ENCODE data around the gene AMOTL1. TPM values are rescaled to one million over a fixed set of nuclear protein-coding genes. Genes with fewer than 3 reads are reported as not detected.
"Not testable (repeated sequence)": the region's sequence is repeated elsewhere in the genome, so short reads cannot be mapped to it uniquely, and the experiment has no call there.

Gene AMOTL1
- total RNA-seq, 3 donors from 2014 or later: 0.25 to 0.73 (median 0.69) TPM

- no peaks in the 10 kb centered on the region for H3K36me3 Mint-ChIP-seq (ENCODE audit: insufficient read depth)
- H3K4me3 Mint-ChIP-seq: no peak overlapping the region
- no peak for ATAC-seq
- no peak for DNase-seq
- H3K4me1 Mint-ChIP-seq (ENCODE audit: low read depth): no peaks in the 10 kb centered on the region
- no peaks in the 10 kb centered on the region for H3K9me3 Mint-ChIP-seq
- peaks cover 9% of the 10 kb centered on the region for H3K27me3 Mint-ChIP-seq (ENCODE audit: low read depth)
Measured at GRCh38 chr11:94790197-94790596, 22.0 kb downstream of the AMOTL1 start.

- Mint-ChIP-seq H3K4me3 (no peak overlapping the region), H3K27me3 (ENCODE audit: low read depth) (peaks cover 5% of the 10 kb centered on the region), H3K36me3 (ENCODE audit: insufficient read depth) (no peaks in the 10 kb centered on the region), H3K4me1 (ENCODE audit: low read depth) (no peaks in the 10 kb centered on the region), H3K9me3 (no peaks in the 10 kb centered on the region)
- DNase-seq: no peak
- no peak for ATAC-seq
Measured at GRCh38 chr11:94790661-94791180, 22.6 kb downstream of the AMOTL1 start.

DNA sequence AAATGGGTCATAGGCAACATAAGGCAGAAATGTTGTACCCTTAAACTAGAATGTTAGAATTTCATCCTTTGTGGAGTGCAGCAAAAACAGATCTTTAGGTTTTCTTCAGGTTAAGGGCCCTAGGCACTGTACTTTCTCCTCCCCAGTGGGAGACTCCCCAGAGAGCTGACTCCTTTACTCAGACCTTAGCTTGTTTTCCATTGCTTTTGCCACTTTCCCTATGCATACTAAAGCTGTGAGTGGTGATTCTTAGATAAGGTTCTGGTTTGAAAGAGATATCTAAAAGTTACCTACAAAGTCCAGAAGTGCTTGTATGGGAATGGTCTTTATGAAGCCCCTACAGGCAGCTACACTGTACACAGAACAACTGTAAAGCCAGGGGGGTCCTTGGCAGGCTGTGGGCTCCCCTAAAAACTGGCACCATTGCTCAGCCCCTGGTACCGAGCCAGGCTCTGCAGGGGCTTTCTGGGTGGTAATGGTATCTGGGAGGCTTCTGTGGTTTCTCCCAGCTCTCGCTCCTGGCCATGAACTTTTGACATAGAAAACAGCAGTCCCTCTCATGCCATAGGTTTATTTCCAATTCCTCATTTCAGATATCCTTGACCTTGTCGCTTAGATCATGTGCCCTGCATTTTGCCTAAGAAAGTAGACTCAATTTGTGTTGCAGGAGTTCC, 23.2 kb downstream of the AMOTL1 start:
- no peak for DNase-seq
- H3K4me3 Mint-ChIP-seq: no peak overlapping the region

DNA sequence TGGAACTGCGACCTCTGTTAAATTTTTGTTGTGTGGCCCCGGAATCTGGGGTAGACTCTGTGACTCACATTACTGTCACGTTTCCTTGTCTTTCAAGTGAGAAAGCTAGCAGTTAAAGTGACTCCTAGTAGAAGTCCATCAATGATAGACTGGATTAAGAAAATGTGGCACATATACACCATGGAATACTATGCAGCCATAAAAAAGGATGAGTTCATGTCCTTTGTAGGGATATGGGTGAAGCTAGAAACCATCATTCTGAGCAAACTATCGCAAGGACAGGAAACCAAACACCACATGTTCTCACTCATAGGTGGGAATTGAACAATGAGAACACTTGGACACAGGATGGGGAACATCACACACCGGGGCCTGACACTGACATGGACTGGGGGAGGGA, 23.8 kb downstream of the AMOTL1 start:
- ATAC-seq; DNase-seq; H3K9me3 Mint-ChIP-seq; H3K27me3 Mint-ChIP-seq (ENCODE audit: low read depth); H3K36me3 Mint-ChIP-seq (ENCODE audit: insufficient read depth); H3K4me3 Mint-ChIP-seq; H3K4me1 Mint-ChIP-seq (ENCODE audit: low read depth): not testable (repeated sequence)

More for the DNA sequence above, 23.2 kb downstream of the AMOTL1 start:
- Mint-ChIP-seq H3K9me3 (no peaks in the 10 kb centered on the region), H3K36me3 (ENCODE audit: insufficient read depth) (no peaks in the 10 kb centered on the region), H3K4me1 (ENCODE audit: low read depth) (no peaks in the 10 kb centered on the region), H3K27me3 (ENCODE audit: low read depth) (peaks cover 5% of the 10 kb centered on the region)
- no peak for ATAC-seq

DNA sequence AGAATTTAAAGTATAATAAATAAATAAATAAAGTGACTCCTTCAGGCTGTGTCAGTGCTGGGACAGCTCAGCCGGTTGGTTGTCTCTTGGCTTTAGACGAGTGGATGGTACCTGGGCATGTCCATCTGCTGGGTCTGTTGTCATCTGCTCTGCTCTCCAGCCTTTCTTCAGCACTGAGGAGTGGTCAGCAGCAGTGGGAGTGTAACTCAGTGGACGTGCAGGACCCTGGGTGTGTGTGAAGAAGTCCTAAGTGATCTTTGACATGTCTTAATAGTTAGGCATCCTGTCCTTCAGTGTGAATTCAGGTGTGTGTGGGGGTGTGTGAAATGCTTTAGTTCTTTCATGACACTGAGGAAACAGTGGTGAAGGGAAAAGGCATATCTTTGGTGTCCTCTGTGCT, 24.3 kb downstream of the AMOTL1 start:
- H3K36me3 Mint-ChIP-seq (ENCODE audit: insufficient read depth): no peaks in the 10 kb centered on the region

GRCh38 chr11:94793002-94793401, 24.8 kb downstream of the AMOTL1 start:
- H3K9me3 Mint-ChIP-seq: no peaks in the 10 kb centered on the region
- DNase-seq: no peak
- H3K36me3 Mint-ChIP-seq (ENCODE audit: insufficient read depth): no peaks in the 10 kb centered on the region
- no peak overlapping the region for H3K4me3 Mint-ChIP-seq
- peaks cover 5% of the 10 kb centered on the region for H3K27me3 Mint-ChIP-seq (ENCODE audit: low read depth)
- no peaks in the 10 kb centered on the region for H3K4me1 Mint-ChIP-seq (ENCODE audit: low read depth)
- ATAC-seq: no peak

More for the DNA sequence above, 24.3 kb downstream of the AMOTL1 start:
- no peak for DNase-seq
- Mint-ChIP-seq H3K9me3 (no peaks in the 10 kb centered on the region), H3K4me3 (no peak overlapping the region), H3K27me3 (ENCODE audit: low read depth) (peaks cover 5% of the 10 kb centered on the region), H3K4me1 (ENCODE audit: low read depth) (no peaks in the 10 kb centered on the region)
- no peak for ATAC-seq

- H3K9me3 Mint-ChIP-seq: no peaks in the 10 kb centered on the region
- ATAC-seq (no peak), DNase-seq (no peak)
- H3K36me3 Mint-ChIP-seq (ENCODE audit: insufficient read depth): no peaks in the 10 kb centered on the region
- peaks cover 3% of the 10 kb centered on the region for H3K27me3 Mint-ChIP-seq (ENCODE audit: low read depth)
- H3K4me3 Mint-ChIP-seq: no peak overlapping the region
- no peaks in the 10 kb centered on the region for H3K4me1 Mint-ChIP-seq (ENCODE audit: low read depth)
Measured at GRCh38 chr11:94793822-94794221, 25.7 kb downstream of the AMOTL1 start.

- ATAC-seq (no peak), DNase-seq (no peak)
- H3K4me1 Mint-ChIP-seq (ENCODE audit: low read depth): no peaks in the 10 kb centered on the region
- no peaks in the 10 kb centered on the region for H3K36me3 Mint-ChIP-seq (ENCODE audit: insufficient read depth)
- H3K9me3 Mint-ChIP-seq: no peaks in the 10 kb centered on the region
- no peak overlapping the region for H3K4me3 Mint-ChIP-seq
- H3K27me3 Mint-ChIP-seq (ENCODE audit: low read depth): peaks cover 3% of the 10 kb centered on the region
Measured at GRCh38 chr11:94794287-94795168, 26.4 kb downstream of the AMOTL1 start.

DNA sequence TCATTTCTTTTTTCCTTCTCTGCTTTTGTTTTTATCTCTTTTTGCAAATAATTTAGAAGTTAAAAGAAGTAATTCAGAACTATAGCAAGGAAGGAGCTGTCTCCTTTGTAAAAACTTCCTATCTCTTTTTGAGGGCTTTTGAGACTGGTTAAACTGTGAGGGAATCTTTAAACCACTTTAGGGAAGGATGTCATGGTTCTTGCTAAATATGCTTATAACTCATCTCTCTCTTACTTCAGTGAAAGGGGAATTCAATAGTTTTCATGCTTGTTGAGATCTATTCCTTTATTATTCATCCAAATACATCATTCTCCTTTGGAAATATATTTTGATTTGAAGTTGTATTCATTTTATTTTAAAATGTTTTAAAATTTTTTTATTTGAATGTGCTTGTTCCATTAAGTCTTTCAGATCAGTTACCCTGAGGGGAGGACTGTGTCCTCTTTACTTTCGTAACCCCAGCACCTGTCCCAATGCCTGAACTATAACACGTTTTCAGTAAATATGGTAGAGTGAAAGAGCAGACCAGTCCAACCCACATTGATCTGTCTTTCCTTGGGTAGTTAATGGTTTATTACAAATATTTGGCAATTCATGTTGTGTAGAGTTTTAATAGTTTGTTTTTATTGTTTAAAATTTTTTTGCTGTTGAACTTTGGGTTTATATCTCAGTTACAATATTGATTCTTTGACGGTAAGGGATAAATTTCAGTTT, 27.5 kb downstream of the AMOTL1 start:
- no peaks in the 10 kb centered on the region for H3K4me1 Mint-ChIP-seq (ENCODE audit: low read depth)
- H3K9me3 Mint-ChIP-seq: no peaks in the 10 kb centered on the region
- no peaks in the 10 kb centered on the region for H3K36me3 Mint-ChIP-seq (ENCODE audit: insufficient read depth)
- H3K27me3 Mint-ChIP-seq (ENCODE audit: low read depth): peaks cover 3% of the 10 kb centered on the region
- H3K4me3 Mint-ChIP-seq: no peak overlapping the region
- no peak for ATAC-seq
- no peak for DNase-seq

GRCh38 chr11:94796190-94796580, 28.0 kb downstream of the AMOTL1 start:
- no peaks in the 10 kb centered on the region for H3K9me3 Mint-ChIP-seq
- no peak for ATAC-seq

GRCh38 chr11:94796863-94797262, 28.7 kb downstream of the AMOTL1 start:
- DNase-seq (no peak), ATAC-seq (no peak)
- H3K4me3 Mint-ChIP-seq: no peak overlapping the region
- H3K9me3 Mint-ChIP-seq: no peaks in the 10 kb centered on the region
- H3K4me1 Mint-ChIP-seq (ENCODE audit: low read depth): no peaks in the 10 kb centered on the region
- peaks cover 3% of the 10 kb centered on the region for H3K27me3 Mint-ChIP-seq (ENCODE audit: low read depth)
- H3K36me3 Mint-ChIP-seq (ENCODE audit: insufficient read depth): no peaks in the 10 kb centered on the region

More at GRCh38 chr11:94796190-94796580, 28.0 kb downstream of the AMOTL1 start:
- no peaks in the 10 kb centered on the region for H3K4me1 Mint-ChIP-seq (ENCODE audit: low read depth)
- DNase-seq: no peak
- no peak overlapping the region for H3K4me3 Mint-ChIP-seq
- peaks cover 3% of the 10 kb centered on the region for H3K27me3 Mint-ChIP-seq (ENCODE audit: low read depth)
- no peaks in the 10 kb centered on the region for H3K36me3 Mint-ChIP-seq (ENCODE audit: insufficient read depth)

GRCh38 chr11:94799726-94800125, 31.6 kb downstream of the AMOTL1 start:
- Mint-ChIP-seq H3K27me3 (ENCODE audit: low read depth) (no peaks in the 10 kb centered on the region), H3K9me3 (no peaks in the 10 kb centered on the region)

DNA sequence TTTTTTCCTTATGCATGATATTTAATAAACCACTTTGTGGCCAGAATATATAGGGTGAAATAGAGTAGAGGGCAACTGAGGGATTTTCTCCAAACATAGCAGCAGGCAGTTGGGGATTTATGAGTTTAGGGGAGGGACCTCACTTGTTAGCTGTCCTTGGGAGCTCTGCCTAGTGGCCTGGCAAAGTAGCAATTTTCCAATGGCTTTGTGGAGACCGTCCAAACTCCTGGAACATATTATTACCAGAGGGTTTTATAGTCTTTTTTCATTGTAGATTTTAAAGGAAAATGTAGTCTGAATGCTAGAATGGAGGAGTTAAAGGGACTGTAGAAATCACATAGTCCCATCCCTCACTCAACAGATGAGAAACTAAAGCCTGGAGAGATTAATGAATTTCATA, 32.3 kb downstream of the AMOTL1 start:
- H3K27me3 Mint-ChIP-seq (ENCODE audit: low read depth): no peaks in the 10 kb centered on the region
- no peaks in the 10 kb centered on the region for H3K4me1 Mint-ChIP-seq (ENCODE audit: low read depth)
- ATAC-seq: no peak

More at GRCh38 chr11:94799726-94800125, 31.6 kb downstream of the AMOTL1 start:
- Mint-ChIP-seq H3K36me3 (ENCODE audit: insufficient read depth) (no peaks in the 10 kb centered on the region), H3K4me3 (no peak overlapping the region), H3K4me1 (ENCODE audit: low read depth) (no peaks in the 10 kb centered on the region)
- ATAC-seq: no peak
- DNase-seq: no peak

DNA sequence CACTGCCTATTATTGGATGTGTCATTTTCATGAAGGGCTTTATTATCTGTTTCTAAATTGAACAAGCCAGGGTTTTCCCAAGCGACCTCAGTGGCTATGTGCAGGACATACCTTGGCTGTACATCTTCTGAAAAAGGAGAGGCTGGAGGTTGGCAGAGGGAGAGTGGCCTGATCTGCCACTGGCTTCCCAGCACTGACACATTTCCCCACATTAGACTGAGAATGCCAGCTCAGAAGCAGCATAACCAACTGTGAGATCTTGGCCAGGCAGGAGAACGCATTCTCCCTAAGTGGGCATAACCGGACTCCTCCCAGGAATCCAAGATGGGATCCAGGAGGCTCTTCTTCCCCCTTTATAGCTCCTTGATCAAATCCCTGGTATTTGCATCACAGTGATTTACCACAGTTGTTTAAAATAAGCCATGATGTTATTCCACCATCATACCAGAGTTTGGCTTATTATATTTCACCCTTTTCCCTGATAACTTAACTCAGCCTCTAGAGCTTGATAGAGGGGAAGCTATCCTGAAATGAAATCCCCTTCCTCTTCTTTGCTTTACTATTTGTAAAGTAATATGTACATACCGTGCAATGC, 33.8 kb downstream of the AMOTL1 start:
- no peak for DNase-seq
- H3K4me1 Mint-ChIP-seq (ENCODE audit: low read depth): no peaks in the 10 kb centered on the region
- ATAC-seq: no peak
- H3K27me3 Mint-ChIP-seq (ENCODE audit: low read depth): no peaks in the 10 kb centered on the region
- no peaks in the 10 kb centered on the region for H3K36me3 Mint-ChIP-seq (ENCODE audit: insufficient read depth)
- no peak overlapping the region for H3K4me3 Mint-ChIP-seq
- H3K9me3 Mint-ChIP-seq: no peaks in the 10 kb centered on the region

More for the DNA sequence above, 32.3 kb downstream of the AMOTL1 start:
- H3K36me3 Mint-ChIP-seq (ENCODE audit: insufficient read depth): no peaks in the 10 kb centered on the region
- H3K9me3 Mint-ChIP-seq: no peaks in the 10 kb centered on the region
- no peak for DNase-seq
- H3K4me3 Mint-ChIP-seq: no peak overlapping the region
